ENCODE data around the gene OSGIN1.

The OSGIN1 gene

DNA sequence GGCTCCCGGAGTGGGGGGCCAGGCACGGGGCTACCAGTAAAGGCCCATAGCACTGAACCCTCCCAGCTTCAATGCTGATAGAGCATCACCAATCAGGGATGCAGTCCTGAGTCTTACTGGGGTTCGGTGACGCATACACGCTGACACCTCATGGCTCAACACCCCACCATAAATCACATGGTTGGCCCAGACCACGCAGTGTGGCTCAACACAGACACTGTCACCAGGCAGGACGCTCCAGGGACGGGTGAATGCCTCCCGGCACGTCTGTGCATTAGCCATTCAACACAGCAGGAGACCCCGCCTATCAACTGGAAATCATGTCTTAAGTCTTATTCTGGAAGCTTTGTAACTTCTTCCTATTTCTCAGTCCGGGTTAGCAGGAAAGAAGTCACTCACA is 50.0 kb downstream of the OSGIN1 start:
- H3K4me3 ChIP-seq (ENCODE audit: low read length): no peak overlapping the region
- TF ChIP-seq, protein P1, sequence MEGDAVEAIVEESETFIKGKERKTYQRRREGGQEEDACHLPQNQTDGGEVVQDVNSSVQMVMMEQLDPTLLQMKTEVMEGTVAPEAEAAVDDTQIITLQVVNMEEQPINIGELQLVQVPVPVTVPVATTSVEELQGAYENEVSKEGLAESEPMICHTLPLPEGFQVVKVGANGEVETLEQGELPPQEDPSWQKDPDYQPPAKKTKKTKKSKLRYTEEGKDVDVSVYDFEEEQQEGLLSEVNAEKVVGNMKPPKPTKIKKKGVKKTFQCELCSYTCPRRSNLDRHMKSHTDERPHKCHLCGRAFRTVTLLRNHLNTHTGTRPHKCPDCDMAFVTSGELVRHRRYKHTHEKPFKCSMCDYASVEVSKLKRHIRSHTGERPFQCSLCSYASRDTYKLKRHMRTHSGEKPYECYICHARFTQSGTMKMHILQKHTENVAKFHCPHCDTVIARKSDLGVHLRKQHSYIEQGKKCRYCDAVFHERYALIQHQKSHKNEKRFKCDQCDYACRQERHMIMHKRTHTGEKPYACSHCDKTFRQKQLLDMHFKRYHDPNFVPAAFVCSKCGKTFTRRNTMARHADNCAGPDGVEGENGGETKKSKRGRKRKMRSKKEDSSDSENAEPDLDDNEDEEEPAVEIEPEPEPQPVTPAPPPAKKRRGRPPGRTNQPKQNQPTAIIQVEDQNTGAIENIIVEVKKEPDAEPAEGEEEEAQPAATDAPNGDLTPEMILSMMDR (IDR thresholded peaks at IDR 0.05; ENCODE audit: insufficient read depth, low read depth, low read length, missing control alignments): no peak
- no peak for DNase-seq (ENCODE audit: low read depth)

DNA sequence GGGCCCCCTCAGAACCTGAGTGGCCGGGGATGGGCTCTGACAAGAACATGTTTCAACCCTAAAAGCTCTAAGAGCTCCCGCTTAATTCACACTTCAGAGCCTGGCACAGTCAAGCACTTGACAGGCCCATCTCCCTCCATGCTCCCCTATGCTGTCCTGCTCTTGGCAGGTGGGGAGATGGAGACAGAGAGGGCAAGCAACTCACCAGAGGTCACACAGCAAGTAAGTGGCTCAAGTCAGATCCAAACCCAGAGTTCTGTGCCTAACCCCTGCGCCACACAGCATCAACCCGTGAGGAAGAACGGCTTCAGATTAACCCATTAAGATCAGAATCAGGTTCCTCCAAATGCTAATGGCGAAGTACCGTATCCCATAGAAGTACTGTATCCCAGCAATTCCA is 51.4 kb downstream of the OSGIN1 start:
- DNase-seq (ENCODE audit: low read depth): no peak
- no peak overlapping the region for H3K4me3 ChIP-seq (ENCODE audit: low read length)
- TF ChIP-seq, protein P1 (IDR thresholded peaks at IDR 0.05; ENCODE audit: insufficient read depth, low read depth, low read length, missing control alignments): no peak

DNA sequence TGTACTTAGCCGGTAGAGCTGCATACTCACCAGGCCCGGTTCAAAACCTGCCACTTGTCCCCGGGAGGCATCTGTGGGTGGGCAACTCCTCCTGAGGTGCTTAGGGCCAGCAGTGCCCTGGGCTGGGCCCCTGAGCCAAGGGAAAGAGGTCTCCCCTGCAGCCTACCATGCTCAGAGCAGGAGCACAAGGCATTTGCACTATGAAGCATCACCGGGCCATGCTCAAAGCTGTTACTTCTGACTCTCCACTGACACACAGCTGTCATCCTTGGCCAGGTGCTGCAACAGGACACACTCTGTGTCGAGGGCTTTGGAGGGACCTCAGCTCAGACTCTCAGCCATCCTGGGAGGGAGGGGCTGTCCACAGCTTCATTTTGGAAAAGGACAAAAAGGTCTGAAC is 52.4 kb downstream of the OSGIN1 start:
- no peak for DNase-seq (ENCODE audit: low read depth)
- TF ChIP-seq, protein P1 (IDR thresholded peaks at IDR 0.05; ENCODE audit: insufficient read depth, low read depth, low read length, missing control alignments): no peak
- H3K4me3 ChIP-seq (ENCODE audit: low read length): no peak overlapping the region

DNA sequence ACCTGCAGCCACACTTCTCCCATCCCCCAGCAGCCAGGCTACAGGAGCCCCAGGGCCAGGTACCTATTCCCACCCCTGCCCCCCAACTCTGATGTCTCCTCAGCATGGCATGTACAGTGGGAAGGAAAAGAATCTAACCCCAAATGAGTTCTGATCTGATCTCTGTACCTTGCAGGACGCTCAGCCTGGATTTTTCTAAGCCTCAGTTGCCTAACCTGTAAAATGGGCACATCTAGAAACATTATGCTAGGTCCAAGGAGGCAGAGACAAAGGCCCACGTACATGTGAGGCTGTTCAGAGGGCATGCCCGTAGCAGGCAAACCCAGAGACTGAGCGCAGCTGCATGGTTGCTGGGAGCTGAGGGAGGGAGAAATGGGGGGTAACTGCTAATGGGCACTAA is 54.5 kb downstream of the OSGIN1 start:
- no peak for DNase-seq (ENCODE audit: low read depth)
- no peak overlapping the region for H3K4me3 ChIP-seq (ENCODE audit: low read length)
- TF ChIP-seq, protein P1 (IDR thresholded peaks at IDR 0.05; ENCODE audit: insufficient read depth, low read depth, low read length, missing control alignments): no peak

DNA sequence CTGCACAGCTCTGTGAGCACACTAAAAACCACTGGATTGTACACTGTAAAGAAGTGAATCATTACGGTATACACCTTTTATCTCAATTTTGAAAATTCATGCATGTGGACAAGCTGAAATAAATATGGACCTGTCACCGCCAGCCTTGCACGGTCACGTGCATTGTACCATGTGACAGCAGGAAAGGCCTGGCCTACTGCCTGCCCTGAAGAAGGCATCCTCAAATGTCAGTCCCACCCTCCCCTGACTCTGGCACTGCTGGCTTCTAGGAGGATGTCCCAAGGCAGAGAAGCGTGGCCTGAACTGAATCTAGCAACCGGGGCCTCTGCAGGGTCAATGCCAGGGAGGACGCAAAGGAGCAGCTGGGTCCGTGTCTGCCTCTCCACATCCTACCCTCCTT is 54.9 kb downstream of the OSGIN1 start:
- TF ChIP-seq, protein P1 (IDR thresholded peaks at IDR 0.05; ENCODE audit: insufficient read depth, low read depth, low read length, missing control alignments): no peak
- no peak overlapping the region for H3K4me3 ChIP-seq (ENCODE audit: low read length)
- no peak for DNase-seq (ENCODE audit: low read depth)

DNA sequence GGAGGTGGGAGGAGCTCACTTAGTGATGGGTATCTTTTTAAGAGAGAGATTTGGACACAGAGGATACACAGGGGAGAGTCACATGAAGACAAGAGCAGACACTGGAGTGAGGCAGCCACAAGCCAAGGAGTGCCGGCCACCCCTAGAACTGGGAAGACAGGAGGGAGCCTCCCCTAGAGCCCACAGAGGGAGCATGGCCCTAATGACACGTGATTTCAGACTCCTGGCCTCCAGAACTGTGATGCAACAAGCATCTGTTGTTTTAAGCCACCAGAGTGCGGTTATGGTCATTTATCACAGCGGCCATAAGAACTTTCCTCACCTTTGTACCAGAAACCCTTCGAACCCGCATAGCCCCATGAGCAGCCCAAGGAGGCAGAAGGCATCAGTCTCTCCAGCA is 56.2 kb downstream of the OSGIN1 start:
- TF ChIP-seq, protein P1 (IDR thresholded peaks at IDR 0.05; ENCODE audit: insufficient read depth, low read depth, low read length, missing control alignments): no peak
- no peak for DNase-seq (ENCODE audit: low read depth)
- no peak overlapping the region for H3K4me3 ChIP-seq (ENCODE audit: low read length)

DNA sequence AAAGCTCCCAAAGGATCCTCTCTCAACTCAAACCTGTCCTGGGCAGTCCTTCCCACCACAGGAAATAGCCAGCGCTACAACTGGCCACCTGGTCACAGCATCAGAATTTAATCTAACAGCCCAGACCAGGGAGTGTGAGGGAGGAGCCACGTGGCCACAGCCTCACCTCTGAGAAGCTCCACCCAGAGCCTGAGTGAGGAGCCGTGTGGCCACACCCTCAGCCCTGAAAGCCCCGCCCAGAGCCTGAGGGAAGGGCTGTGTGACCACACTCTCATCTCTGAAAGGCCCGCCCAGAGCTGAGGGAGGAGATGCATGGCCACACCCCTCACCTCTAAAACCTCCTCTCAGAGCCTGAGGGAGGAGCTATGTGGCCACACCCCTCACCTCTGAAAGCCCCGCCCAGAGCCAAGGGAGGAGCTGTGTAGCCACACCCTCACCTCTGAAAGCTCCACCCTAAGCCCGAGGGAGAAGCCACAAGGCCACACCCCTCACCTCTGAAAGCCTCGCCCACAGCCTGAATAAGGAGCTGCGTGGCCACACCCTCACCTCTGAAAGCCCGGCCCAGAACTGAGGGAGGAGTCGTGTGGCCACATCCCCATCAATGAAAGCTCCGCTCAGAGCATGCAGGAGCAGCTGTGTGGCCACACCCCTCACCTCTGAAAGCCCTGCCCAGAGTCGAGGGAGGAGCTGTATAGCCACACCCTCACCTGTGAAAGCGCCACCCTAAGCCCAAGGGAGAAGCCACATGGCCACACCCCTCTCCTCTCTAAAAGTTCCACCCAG is 60.9 kb downstream of the OSGIN1 start:
- TF ChIP-seq, protein P1 (IDR thresholded peaks at IDR 0.05; ENCODE audit: insufficient read depth, low read depth, low read length, missing control alignments): no peak
- no peak overlapping the region for H3K4me3 ChIP-seq (ENCODE audit: low read length)
- DNase-seq (ENCODE audit: low read depth): peak; percentile 95
